Endothelial cell of hepatic sinusoid (primary cell): ENCODE data around the gene LMO1.

Experiments used
- in situ Hi-C: cut with HindIII; loops from 2 replicates; pipeline ENCODE4 v1.10.0; 2017; ENCODE audit warnings: low sequenced_read_pairs

LMO1 gene

GRCh38 chr11:8288824-8289491 is 25.3 kb upstream of the LMO1 start:
- in situ Hi-C loops, result no loop called here

DNA sequence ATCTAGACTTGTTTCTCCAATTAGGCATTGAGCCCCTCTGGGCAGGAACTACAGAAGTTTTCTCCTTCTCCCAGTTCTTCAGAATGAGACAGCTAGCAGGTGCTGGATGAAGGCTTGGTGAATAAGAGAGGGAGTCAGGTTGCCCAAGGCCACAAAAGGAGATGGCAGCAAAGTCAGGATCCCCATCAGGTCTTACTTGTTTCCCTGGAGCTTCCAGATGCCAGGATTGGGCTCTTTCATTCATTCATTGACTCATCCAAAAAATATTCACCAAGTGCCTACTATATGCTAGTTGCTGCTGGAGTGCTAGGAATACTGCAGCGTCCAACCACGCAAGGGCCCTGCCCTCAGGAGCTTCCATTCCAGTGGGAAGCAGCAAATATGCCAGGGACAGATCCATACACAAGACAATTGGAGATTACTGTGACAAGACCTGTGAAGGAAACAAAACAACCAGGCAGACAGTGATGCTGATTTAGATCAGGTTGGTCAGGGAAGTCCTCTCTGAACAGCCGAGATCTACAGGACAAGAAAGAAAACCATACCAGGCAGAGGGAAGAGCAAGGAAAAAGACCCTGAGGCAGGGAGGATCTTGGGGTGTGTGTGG is 24.6 kb upstream of the LMO1 start:
- in situ Hi-C loops, result no loop called here

DNA sequence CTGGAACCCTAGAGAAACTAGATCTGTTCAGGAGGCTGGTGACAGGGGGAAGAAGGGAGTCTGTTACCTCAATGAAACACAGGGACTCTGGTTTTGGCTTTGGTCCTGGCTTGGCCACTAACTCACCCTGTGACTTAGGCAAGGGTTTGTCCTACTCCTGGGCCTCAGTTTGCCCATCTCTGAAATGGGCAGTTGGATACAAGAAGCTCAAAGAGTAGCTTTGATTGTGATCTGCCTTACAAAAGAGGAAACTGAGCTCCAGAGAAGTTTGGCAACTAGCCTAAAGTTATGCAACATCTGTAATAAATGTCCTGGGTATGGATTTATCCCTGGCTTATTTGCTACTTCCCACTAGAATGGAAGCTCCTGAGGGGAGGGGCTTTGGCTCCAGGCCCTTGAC is 24.0 kb upstream of the LMO1 start:
- in situ Hi-C loops, result no loop called here

DNA sequence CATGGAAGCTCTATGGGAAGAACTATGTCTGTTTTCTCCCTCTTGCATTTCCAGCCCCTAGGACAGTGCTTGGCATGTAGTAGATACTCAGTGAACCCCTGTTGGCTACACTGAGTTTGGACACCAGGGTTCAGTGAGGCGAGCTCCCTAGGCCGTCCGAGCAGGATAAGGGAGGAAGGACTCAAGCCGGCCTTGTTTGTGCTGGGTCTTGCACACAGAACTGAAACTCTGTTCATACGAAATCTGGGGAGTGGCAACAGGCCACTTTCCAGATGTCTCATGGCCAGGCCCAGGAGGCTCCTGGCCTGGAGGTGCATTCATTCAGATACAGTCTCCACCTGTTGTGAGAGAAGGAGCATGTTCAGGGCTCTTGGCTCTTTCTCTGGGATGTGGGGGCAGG is 23.6 kb upstream of the LMO1 start:
- in situ Hi-C loops, result no loop called here

DNA sequence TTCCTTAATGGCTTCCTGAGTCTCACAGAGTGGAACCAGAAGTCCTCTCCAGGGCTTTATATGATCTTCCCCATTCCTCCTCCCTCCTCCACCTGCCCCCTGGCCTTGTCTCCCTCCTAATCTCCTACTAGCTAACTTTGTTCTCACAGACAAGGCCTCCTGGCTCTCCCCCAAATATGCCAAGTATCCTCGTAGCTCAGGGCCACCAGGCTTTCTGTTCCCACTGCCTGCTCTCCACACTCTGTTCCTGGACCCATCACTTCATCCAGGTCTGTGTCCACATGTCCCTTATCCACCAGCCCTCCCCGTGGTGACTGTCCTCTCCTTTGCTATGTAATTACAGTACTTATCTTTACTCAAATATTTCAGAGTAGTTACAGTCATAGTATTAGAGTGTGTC is 23.2 kb upstream of the LMO1 start:
- in situ Hi-C loops, result no loop called here

GRCh38 chr11:8285796-8286195 is 22.1 kb upstream of the LMO1 start:
- in situ Hi-C loops, result no loop called here

GRCh38 chr11:8285228-8285627 is 21.6 kb upstream of the LMO1 start:
- in situ Hi-C loops, result no loop called here

- in situ Hi-C loops, result no loop called here
Observed at GRCh38 chr11:8283465-8284230, 20.0 kb upstream of the LMO1 start.

GRCh38 chr11:8283100-8283464 is 19.4 kb upstream of the LMO1 start:
- in situ Hi-C loops, result no loop called here

- in situ Hi-C loops, result no loop called here
Observed at GRCh38 chr11:8282631-8283030, 19.0 kb upstream of the LMO1 start.

GRCh38 chr11:8281266-8281665 is 17.6 kb upstream of the LMO1 start:
- in situ Hi-C loops, result no loop called here

DNA sequence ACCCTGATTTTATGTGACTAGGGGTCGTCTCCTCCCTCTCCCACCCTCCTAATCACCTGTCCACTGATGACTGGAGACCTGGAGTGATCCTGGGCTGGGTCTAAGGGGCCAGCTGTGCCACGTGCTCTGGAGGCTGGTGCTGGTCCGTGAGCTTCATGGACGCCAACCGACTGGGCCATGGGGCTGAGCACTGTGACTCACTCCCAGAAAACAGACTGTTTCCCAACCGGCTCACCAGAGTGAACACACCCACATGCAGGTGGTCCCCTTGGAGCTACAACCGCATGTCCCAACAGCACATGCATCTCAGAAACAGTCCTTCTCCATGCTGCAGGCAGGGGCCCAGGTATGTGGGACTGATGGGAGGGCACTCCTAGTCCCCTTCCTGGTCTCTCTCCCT is 14.0 kb upstream of the LMO1 start:
- in situ Hi-C loops, result no loop called here

- in situ Hi-C loops, result no loop called here
Observed at GRCh38 chr11:8276528-8276927, 12.8 kb upstream of the LMO1 start.

DNA sequence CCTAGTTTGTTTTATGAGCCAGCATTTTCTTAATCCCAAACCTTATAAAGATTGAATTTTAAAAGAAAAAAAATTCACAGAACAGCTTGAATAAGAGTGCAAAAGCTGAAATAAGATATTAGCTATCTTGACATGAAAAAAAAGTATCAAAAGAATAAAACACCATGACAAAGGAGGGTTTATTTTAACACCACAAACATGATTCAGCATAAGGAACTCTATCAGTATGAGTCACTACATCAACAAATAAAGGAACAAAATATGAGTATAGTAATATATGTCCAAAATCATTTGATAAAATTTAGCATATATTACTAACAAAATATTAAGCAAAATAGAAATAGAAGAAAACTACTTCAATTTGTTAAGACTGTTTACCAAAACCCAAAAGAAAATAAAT is 9.6 kb upstream of the LMO1 start:
- in situ Hi-C loops, result no loop called here

GRCh38 chr11:8271106-8271886 is 7.6 kb upstream of the LMO1 start:
- in situ Hi-C loops, result no loop called here

- in situ Hi-C loops, result no loop called here
Observed at GRCh38 chr11:8269636-8270035, 6.0 kb upstream of the LMO1 start.

- in situ Hi-C loops, result no loop called here
Observed at GRCh38 chr11:8268530-8269400, 5.1 kb upstream of the LMO1 start.

- in situ Hi-C loops, result no loop called here
Observed at GRCh38 chr11:8267831-8268529, 4.3 kb upstream of the LMO1 start.

DNA sequence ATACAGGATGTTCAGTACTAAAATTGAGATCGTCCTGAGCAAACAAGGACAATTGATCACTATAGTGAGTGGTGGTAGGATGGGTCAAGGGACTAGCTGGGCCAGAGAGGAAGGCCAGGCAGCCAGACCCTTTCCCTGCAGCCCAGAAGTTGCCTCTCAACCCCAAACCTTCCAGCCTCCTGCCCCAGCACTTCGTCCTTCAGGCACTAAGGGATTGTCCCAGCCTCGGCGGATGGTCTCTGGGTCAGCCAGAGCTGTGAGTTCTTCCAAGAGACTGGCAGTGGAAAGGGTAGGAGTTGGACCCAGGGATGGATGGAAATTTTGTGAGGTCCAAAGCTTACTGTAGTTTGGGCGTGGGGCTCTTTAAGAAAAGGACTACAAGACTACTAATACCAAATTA is 3.6 kb upstream of the LMO1 start:
- in situ Hi-C loops, result no loop called here
